DND-41 (cell line): Measurements from ENCODE around the gene BCAS3.
A peak's percentile ranks its signal among the peaks of the same experiment; 100 is the strongest.

Experiments
- ATAC-seq: fragments of 200-7000 bp; cut with Tn5 transposase; 3 replicates; pipeline ENCODE4 v1.9.1; 2021; ENCODE audit warnings: low read depth; ENCODE audit not compliant: insufficient read depth
- DNase-seq: peaks from one replicate; pipeline ENCODE4 v3.0.0-alpha.2; 2020
- H2AFZ ChIP-seq: 2 replicates; pipeline ENCODE4 v1.6.0; 2012; ENCODE audit warnings: low read depth, low read length
- H3K27ac ChIP-seq: 2 replicates; pipeline ENCODE4 v1.5.1; 2012; ENCODE audit warnings: low read length, inconsistent platforms
- H3K27me3 ChIP-seq: fragments of 200-600 bp; sonication (generic); 2 replicates; pipeline ENCODE4 v1.6.0; 2012; ENCODE audit warnings: low read length, mild to moderate bottlenecking, inconsistent platforms; ENCODE audit not compliant: insufficient read depth, poor library complexity
- H3K36me3 ChIP-seq: 2 replicates; pipeline ENCODE4 v1.5.1; 2012; ENCODE audit warnings: low read length, inconsistent platforms; ENCODE audit not compliant: insufficient read depth
- H3K4me1 ChIP-seq: 2 replicates; pipeline ENCODE4 v1.5.1; 2012; ENCODE audit warnings: mild to moderate bottlenecking, low read length; ENCODE audit not compliant: insufficient read depth
- H3K4me2 ChIP-seq: 2 replicates; pipeline ENCODE4 v1.6.0; 2012; ENCODE audit warnings: mild to moderate bottlenecking, moderate library complexity, low read length, inconsistent platforms; ENCODE audit not compliant: insufficient read depth
- H3K4me3 ChIP-seq, 2 experiments: fragments of 200-600 bp in 1 of 2; shearing (Covaris generic) in 1 of 2; 2 replicates each; pipeline ENCODE4 v1.5.1; 2012 to 2016; ENCODE audit warnings: inconsistent platforms in 2 of 2, low read length in 2 of 2, mild to moderate bottlenecking in 2 of 2, low read depth in 1 of 2, moderate library complexity in 1 of 2
- H3K79me2 ChIP-seq: 2 replicates; pipeline ENCODE4 v1.6.0; 2012; ENCODE audit warnings: low read length, inconsistent platforms; ENCODE audit not compliant: insufficient read depth
- H3K9ac ChIP-seq: 2 replicates; pipeline ENCODE4 v1.6.0; 2012; ENCODE audit warnings: low read depth, mild to moderate bottlenecking, inconsistent platforms, low read length, moderate library complexity
- H3K9me3 ChIP-seq: 2 replicates; pipeline ENCODE4 v1.5.1; 2012; ENCODE audit warnings: low read length, moderate library complexity, mild to moderate bottlenecking, inconsistent platforms; ENCODE audit not compliant: insufficient read depth, severe bottlenecking
- H4K20me1 ChIP-seq: 2 replicates; pipeline ENCODE4 v1.6.0; 2012; ENCODE audit warnings: low read length; ENCODE audit not compliant: insufficient read depth
- CTCF ChIP-seq: IDR thresholded peaks from 2 replicates; pipeline ENCODE4 v1.5.1; 2012; ENCODE audit warnings: borderline replicate concordance, low read length, moderate library complexity, mild to moderate bottlenecking; ENCODE audit not compliant: poor library complexity, severe bottlenecking; ENCODE audit errors: extremely low read depth
- EZH2 ChIP-seq: IDR thresholded peaks from 3 replicates; pipeline ENCODE4 v1.6.1; 2012; ENCODE audit warnings: borderline replicate concordance, low read depth, mild to moderate bottlenecking, moderate library complexity, low read length, inconsistent platforms; ENCODE audit not compliant: severe bottlenecking

The BCAS3 gene

DNA sequence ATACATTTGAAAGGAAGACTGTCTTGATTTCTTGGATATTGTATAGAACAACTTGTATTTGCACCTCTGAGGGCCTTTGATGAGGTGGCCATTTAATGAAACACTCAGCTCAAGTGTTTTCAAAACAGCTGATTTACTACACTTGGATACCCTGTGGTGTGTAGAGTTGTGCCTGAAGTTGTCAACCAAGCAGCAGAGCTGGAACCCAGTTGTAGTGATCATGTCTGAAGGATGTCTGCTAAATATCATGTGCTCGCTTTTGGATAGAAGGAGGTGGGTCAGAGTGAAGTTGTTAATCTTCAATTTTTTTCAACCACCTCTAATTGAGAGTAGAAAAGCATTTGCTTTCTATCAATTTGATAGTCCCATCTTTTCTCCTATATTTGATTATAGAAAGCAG, 546.1 kb downstream of the BCAS3 start:
- H3K9ac ChIP-seq: 0 out of 2 replicates have a peak overlapping the region, but pooled peaks have one; percentile 46
- H3K4me2 ChIP-seq: peak overlapping the region; percentile 69; the same call in 1 of the 2 replicates
- no peaks in the 10 kb centered on the region for H3K36me3 ChIP-seq
- no peaks in the 10 kb centered on the region for H3K9me3 ChIP-seq
- TF ChIP-seq EZH2: no peak
- no peak for TF ChIP-seq CTCF
- no peaks in the 10 kb centered on the region; the same call in 1 of the 2 replicates for H4K20me1 ChIP-seq
- peaks cover 36% of the 10 kb centered on the region for H3K4me1 ChIP-seq
- no peak overlapping the region for H3K27ac ChIP-seq
- ATAC-seq (no peak), DNase-seq (no peak)
- H3K79me2 ChIP-seq: no peaks in the 10 kb centered on the region
- no peak overlapping the region for H3K4me3 ChIP-seq
- no peaks in the 10 kb centered on the region for H3K27me3 ChIP-seq
- no peak overlapping the region for H2AFZ ChIP-seq

DNA sequence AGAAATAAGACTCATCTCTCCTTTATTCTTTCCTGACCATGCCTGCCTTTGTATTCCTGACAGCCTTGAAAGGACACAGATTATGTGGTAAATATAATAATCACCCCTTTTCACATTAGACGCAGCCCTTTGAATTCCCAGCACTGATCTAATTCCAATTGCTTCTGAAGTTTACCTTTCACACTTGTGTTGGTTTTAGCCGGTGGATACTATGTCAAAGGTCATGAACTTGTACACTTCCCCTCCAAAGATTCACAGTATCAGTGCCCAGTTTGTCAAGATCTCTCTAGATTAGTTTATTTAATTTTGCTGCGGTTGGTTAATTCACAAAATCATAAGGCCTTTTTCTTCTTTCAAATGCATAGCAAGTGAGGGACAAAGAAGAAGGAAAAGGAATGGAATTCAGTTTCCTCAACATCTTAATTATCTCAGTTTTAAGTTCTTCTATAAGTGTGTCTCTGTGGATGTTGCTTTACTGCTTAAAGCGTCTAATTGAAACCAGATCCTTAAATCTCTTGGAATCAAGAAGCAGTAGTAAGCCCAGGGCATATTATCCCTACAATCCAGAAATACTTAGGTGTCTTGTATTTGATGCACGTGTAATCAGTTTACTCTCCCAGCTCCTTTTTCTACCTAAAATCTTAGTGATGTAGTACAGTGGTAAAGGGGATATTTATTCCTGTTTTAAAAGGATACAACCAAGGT, 547.7 kb downstream of the BCAS3 start:
- DNase-seq: no peak
- Histone ChIP-seq H3K27ac (no peak overlapping the region), H3K27me3 (no peaks in the 10 kb centered on the region), H3K79me2 (no peaks in the 10 kb centered on the region), H3K9me3 (no peaks in the 10 kb centered on the region), H2AFZ (no peak overlapping the region), H3K4me3 (no peak overlapping the region), H3K36me3 (no peaks in the 10 kb centered on the region), H3K4me1 (peaks cover 34% of the 10 kb centered on the region), H3K4me2 (no peak overlapping the region), H3K9ac (no peak overlapping the region), H4K20me1 (no peaks in the 10 kb centered on the region; the same call in 1 of the 2 replicates)
- TF ChIP-seq EZH2: no peak
- TF ChIP-seq CTCF: no peak
- ATAC-seq: no peak

GRCh38 chr17:61227866-61228265, 550.2 kb downstream of the BCAS3 start:
- H3K9me3 ChIP-seq: no peaks in the 10 kb centered on the region
- TF ChIP-seq EZH2 (no peak), CTCF (no peak)
- H3K36me3 ChIP-seq: no peaks in the 10 kb centered on the region
- H3K4me3 ChIP-seq: no peak overlapping the region
- no peak overlapping the region for H2AFZ ChIP-seq
- H3K27ac ChIP-seq: no peak overlapping the region
- DNase-seq: no peak
- no peaks in the 10 kb centered on the region for H3K27me3 ChIP-seq
- no peak overlapping the region for H3K9ac ChIP-seq
- H4K20me1 ChIP-seq: no peaks in the 10 kb centered on the region
- H3K4me2 ChIP-seq: no peak overlapping the region
- peaks cover 8% of the 10 kb centered on the region for H3K4me1 ChIP-seq
- no peak for ATAC-seq
- no peaks in the 10 kb centered on the region for H3K79me2 ChIP-seq

- Histone ChIP-seq H3K9ac (no peak overlapping the region), H3K79me2 (no peaks in the 10 kb centered on the region), H3K4me1 (no peaks in the 10 kb centered on the region), H3K27ac (no peak overlapping the region), H3K4me3 (no peak overlapping the region), H4K20me1 (no peaks in the 10 kb centered on the region), H3K27me3 (no peaks in the 10 kb centered on the region), H3K9me3 (no peaks in the 10 kb centered on the region), H3K36me3 (no peaks in the 10 kb centered on the region), H2AFZ (no peak overlapping the region), H3K4me2 (no peak overlapping the region)
- DNase-seq: no peak
- no peak for TF ChIP-seq EZH2
- TF ChIP-seq CTCF: no peak
- no peak for ATAC-seq
Observed at GRCh38 chr17:61230461-61230860, 552.8 kb downstream of the BCAS3 start.
